Natural killer cell (primary cell): ENCODE data around the gene MGMT. TPM values are rescaled to one million over a fixed set of nuclear protein-coding genes. Genes with fewer than 3 reads are reported as not detected.

ENCODE experiments used
- ATAC-seq, 3 donors: fragments of 150-1000 bp in 2 of 3; fragments of 200-7000 bp in 1 of 3; cut with Tn5 transposase; 1 replicate in 1 of 3; 2 replicates in 2 of 3; pipeline ENCODE4 v1.10.0; 2021; ENCODE audit warnings: mild to moderate bottlenecking in 2 of 3, moderate library complexity in 2 of 3
- DNase-seq, 2 donors: peaks; one replicate each; pipeline versions ENCODE4 v3.0.0 to v3.0.0-alpha.2; 2013 to 2021; ENCODE audit warnings: mixed read lengths in 1 of 2
- H3K27ac ChIP-seq: one replicate; pipeline ENCODE4 v1.5.1; 2013; ENCODE audit warnings: mild to moderate bottlenecking, low read length
- H3K27me3 ChIP-seq: one replicate; pipeline ENCODE4 v1.6.1; 2013; ENCODE audit warnings: low read length; ENCODE audit not compliant: control insufficient read depth, insufficient read depth
- H3K36me3 ChIP-seq: one replicate; pipeline ENCODE4 v1.6.1; 2013; ENCODE audit warnings: low read length; ENCODE audit not compliant: control insufficient read depth, insufficient read depth
- H3K4me1 ChIP-seq: one replicate; pipeline ENCODE4 v1.6.1; 2013; ENCODE audit warnings: low read length; ENCODE audit not compliant: control insufficient read depth, insufficient read depth
- H3K4me3 ChIP-seq: one replicate; pipeline ENCODE4 v1.5.1; 2013; ENCODE audit warnings: low read length
- H3K9me3 ChIP-seq: one replicate; pipeline ENCODE4 v1.6.1; 2013; ENCODE audit warnings: low read length; ENCODE audit not compliant: control insufficient read depth, insufficient read depth
- H3K27ac Mint-ChIP-seq, 2 donors: one replicate each; pipeline ENCODE4 v1.8.0; 2022; ENCODE audit warnings: mild to moderate bottlenecking in 2 of 2, mixed read lengths in 2 of 2, moderate library complexity in 1 of 2
- H3K27me3 Mint-ChIP-seq, 2 donors: one replicate each; pipeline ENCODE4 v1.8.0; 2022; ENCODE audit warnings: low read depth in 2 of 2, mixed read lengths in 2 of 2
- H3K36me3 Mint-ChIP-seq: one replicate; pipeline ENCODE4 v1.8.0; 2022; ENCODE audit warnings: mixed read lengths
- H3K4me1 Mint-ChIP-seq, 2 donors: one replicate each; pipeline ENCODE4 v1.8.0; 2022; ENCODE audit warnings: mixed read lengths in 2 of 2
- H3K4me3 Mint-ChIP-seq: one replicate; pipeline ENCODE4 v1.8.0; 2022; ENCODE audit warnings: mild to moderate bottlenecking, moderate library complexity, mixed read lengths
- H3K9me3 Mint-ChIP-seq, 2 donors: one replicate each; pipeline ENCODE4 v1.8.0; 2022; ENCODE audit warnings: mixed read lengths in 2 of 2
- WGBS: methylation state at CpG from one replicate; pipeline ENCODE4 v1.1.7; 2013; ENCODE audit warnings: missing lambda C conversion rate; ENCODE audit not compliant: insufficient coverage; 5-methylcytosine and 5-hydroxymethylcytosine counted together
- intact Hi-C: fragments of 100-400 bp; cut with micrococcal nuclease; formaldehyde crosslinking; loops from one replicate; pipeline ENCODE4 v1.14.2; 2022
- total RNA-seq, 4 donors: library from RNA; stranded (reverse); fragments of 120-200 nt in 1 of 4; gene quantifications; one replicate each; pipeline versions ENCODE4 v1.2.3 to v1.2.4, GENCODE V29; 2013 to 2022
- TF ChIP-seq, protein P1 (sequence below): fragments of 200-600 bp; IDR thresholded peaks from one replicate; pipeline ENCODE4 v1.8.0; 2022; ENCODE audit warnings: antibody characterized with exemption

Gene MGMT
- total RNA-seq, 3 donors from 2014 or later (not counting 1 experiment from before 2014, with no cell fraction given) = 16.5 to 19.7 (median 18.8) TPM

DNA sequence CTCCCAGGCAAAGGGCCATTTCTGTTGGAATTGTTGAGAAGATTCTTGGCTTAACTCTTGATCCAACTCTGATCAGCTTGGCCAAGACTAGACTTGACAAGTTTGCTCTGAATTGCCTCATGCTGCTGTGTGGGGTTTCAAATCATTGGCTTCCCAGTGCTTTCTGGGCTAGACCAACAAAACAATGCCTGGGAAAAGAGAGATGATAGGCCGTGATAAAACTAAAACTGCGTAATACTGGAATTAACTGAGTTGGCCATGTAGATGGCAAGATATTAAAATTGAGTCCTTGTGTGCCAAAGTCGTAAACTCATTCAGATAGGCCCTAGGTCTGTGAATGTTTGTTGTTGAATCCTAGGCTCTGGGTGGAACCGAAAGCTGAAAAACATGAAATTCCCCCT, 222.6 kb downstream of the MGMT start:
- H3K27ac Mint-ChIP-seq = no peak overlapping the region

DNA sequence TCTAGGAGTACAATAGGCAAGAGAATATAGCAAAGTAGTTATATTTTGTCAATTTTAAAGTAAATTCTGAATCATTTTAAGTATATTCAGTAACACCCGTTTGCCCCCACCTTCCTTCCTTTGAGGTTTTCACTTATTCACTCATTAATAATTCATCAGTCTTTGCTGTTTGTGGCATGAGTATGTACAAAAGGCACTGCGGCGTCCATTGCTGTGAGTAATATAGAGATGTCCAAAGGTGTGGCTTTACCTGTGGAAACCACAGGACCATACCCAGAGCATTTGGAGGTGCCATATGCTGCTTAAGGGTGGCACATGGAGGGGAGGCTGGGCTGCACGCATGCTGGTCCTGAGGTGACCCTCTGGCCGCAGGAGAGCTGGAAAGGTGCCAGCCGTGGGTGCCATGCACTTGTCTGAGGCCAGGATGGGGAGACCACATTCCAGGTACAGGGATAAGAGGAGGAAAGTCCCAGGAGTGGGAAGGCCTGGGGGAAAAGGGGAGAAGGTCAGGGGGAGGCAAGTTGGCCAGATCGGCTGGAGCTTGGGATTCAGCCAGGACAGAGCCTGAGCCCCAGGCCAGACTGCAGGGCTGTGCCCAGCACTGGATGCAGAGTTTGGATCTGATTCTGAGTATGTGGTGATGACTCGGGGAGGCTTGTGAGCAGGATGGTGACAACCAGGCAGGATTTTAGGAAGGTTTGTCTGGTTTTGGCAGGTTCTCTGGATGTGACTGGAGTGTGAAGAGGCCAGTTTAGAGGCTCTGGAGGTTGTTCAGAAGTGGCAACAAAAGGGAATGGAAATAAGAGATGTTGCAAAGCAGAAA, 223.4 kb downstream of the MGMT start:
- no peaks in the 10 kb centered on the region for H3K9me3 Mint-ChIP-seq
- H3K4me1 Mint-ChIP-seq = peaks cover 5 to 10% of the 10 kb centered on the region in 2 donors
- no peaks in the 10 kb centered on the region for H3K27me3 Mint-ChIP-seq
- no peak overlapping the region for H3K4me3 Mint-ChIP-seq
- WGBS = 95% methylated on average over 7 of the region's 8 CpGs
- H3K27ac Mint-ChIP-seq = no peak overlapping the region
- Histone ChIP-seq H3K9me3 (no peaks in the 10 kb centered on the region), H3K4me3 (no peak overlapping the region), H3K27me3 (no peaks in the 10 kb centered on the region), H3K36me3 (no peaks in the 10 kb centered on the region), H3K4me1 (no peaks in the 10 kb centered on the region), H3K27ac (no peak overlapping the region)
- ATAC-seq (no peak), DNase-seq (no peak)
- H3K36me3 Mint-ChIP-seq = no peaks in the 10 kb centered on the region
- intact Hi-C loops = no loop called here
- TF ChIP-seq, protein P1, sequence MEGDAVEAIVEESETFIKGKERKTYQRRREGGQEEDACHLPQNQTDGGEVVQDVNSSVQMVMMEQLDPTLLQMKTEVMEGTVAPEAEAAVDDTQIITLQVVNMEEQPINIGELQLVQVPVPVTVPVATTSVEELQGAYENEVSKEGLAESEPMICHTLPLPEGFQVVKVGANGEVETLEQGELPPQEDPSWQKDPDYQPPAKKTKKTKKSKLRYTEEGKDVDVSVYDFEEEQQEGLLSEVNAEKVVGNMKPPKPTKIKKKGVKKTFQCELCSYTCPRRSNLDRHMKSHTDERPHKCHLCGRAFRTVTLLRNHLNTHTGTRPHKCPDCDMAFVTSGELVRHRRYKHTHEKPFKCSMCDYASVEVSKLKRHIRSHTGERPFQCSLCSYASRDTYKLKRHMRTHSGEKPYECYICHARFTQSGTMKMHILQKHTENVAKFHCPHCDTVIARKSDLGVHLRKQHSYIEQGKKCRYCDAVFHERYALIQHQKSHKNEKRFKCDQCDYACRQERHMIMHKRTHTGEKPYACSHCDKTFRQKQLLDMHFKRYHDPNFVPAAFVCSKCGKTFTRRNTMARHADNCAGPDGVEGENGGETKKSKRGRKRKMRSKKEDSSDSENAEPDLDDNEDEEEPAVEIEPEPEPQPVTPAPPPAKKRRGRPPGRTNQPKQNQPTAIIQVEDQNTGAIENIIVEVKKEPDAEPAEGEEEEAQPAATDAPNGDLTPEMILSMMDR = no peak

More for the DNA sequence above, 222.6 kb downstream of the MGMT start:
- Mint-ChIP-seq H3K4me1 (peaks cover 5 to 10% of the 10 kb centered on the region in 2 donors), H3K4me3 (no peak overlapping the region), H3K36me3 (no peaks in the 10 kb centered on the region), H3K9me3 (no peaks in the 10 kb centered on the region), H3K27me3 (no peaks in the 10 kb centered on the region)
- H3K27ac ChIP-seq = no peak overlapping the region
- H3K4me3 ChIP-seq = no peak overlapping the region
- ATAC-seq (no peak), DNase-seq (no peak)
- no peaks in the 10 kb centered on the region for H3K36me3 ChIP-seq
- TF ChIP-seq, protein P1 = no peak
- H3K27me3 ChIP-seq = no peaks in the 10 kb centered on the region
- H3K4me1 ChIP-seq = no peaks in the 10 kb centered on the region
- no peaks in the 10 kb centered on the region for H3K9me3 ChIP-seq
- intact Hi-C loops = no loop called here
- 91% methylated on average over 4 of the region's 4 CpGs for WGBS

DNA sequence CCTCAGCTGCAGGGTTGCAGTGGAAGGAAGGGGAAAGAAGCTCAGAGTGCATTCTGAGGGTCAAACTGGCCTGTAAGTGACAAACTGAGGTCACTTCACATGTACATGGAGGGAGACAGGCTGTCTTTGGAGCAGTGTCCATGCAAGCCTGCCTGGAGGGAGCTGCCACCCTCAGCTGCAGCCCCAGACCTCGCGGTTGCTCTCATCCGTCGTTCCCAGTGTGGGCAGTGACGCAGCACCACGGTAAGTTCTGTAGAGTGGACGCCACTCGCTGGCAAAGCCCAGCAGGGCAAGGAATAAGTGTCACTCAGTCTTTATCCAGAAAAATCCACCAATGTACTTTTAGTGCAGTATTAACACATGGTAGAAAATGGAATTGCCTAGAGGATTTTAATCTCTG, 225.7 kb downstream of the MGMT start:
- Mint-ChIP-seq H3K36me3 (no peaks in the 10 kb centered on the region), H3K27ac (no peak overlapping the region), H3K4me1 (peaks cover 5 to 10% of the 10 kb centered on the region in 2 donors), H3K9me3 (no peaks in the 10 kb centered on the region), H3K4me3 (no peak overlapping the region), H3K27me3 (no peaks in the 10 kb centered on the region)
- no peaks in the 10 kb centered on the region for H3K27me3 ChIP-seq
- intact Hi-C loops = no loop called here
- H3K27ac ChIP-seq = no peak overlapping the region
- H3K36me3 ChIP-seq = no peaks in the 10 kb centered on the region
- WGBS = 96% methylated on average over 8 of the region's 8 CpGs
- H3K9me3 ChIP-seq = no peaks in the 10 kb centered on the region
- no peaks in the 10 kb centered on the region for H3K4me1 ChIP-seq
- TF ChIP-seq, protein P1 = no peak
- DNase-seq (no peak), ATAC-seq (no peak)
- no peak overlapping the region for H3K4me3 ChIP-seq
